ENCODE data around the gene SORCS2. TPM values are rescaled to one million over a fixed set of nuclear protein-coding genes. Genes with fewer than 3 reads are reported as not detected.
A peak's percentile ranks its signal among the peaks of the same experiment; 100 is the strongest.

The SORCS2 gene
- total RNA-seq: 10 to 100 TPM in 1 of 4 donors, 1 to 10 TPM in 1, under 1 TPM in 2; 0.26 to 17.1 (median 2.9) TPM

- Histone ChIP-seq H3K4me3 (peak within 1 kb of the TSS; percentile 23 to 51), H3K4me1 (peaks cover 0 to 6% of the 10 kb centered on the region in 2 donors), H3K9me3 (no peaks in the 10 kb centered on the region), H3K27ac (peak within 1 kb of the TSS in 1 of 2 donors; percentile 26), H3K27me3 (no peaks in the 10 kb centered on the region), H3K36me3 (no peaks in the 10 kb centered on the region)
- peak; percentile 62 to 80 for DNase-seq
- TF ChIP-seq CTCF (IDR thresholded peaks at IDR 0.05) (peak; percentile 45 to 95 (median 92)), POLR2A (IDR thresholded peaks at IDR 0.05) (peak in 1 of 2 donors; percentile 34)
- intact Hi-C loops (cut with DNase I; ENCODE audit: low total_unique reads): loop anchor here (5.0 kb wide), 2 partner anchors 105 to 530 kb away; no protein-coding TSS in a partner anchor
These were observed at the start of gene SORCS2 for GRCh38 chr4:7192252-7193029. SORCS2 (plus strand) TSS chr4:7192538.

DNA sequence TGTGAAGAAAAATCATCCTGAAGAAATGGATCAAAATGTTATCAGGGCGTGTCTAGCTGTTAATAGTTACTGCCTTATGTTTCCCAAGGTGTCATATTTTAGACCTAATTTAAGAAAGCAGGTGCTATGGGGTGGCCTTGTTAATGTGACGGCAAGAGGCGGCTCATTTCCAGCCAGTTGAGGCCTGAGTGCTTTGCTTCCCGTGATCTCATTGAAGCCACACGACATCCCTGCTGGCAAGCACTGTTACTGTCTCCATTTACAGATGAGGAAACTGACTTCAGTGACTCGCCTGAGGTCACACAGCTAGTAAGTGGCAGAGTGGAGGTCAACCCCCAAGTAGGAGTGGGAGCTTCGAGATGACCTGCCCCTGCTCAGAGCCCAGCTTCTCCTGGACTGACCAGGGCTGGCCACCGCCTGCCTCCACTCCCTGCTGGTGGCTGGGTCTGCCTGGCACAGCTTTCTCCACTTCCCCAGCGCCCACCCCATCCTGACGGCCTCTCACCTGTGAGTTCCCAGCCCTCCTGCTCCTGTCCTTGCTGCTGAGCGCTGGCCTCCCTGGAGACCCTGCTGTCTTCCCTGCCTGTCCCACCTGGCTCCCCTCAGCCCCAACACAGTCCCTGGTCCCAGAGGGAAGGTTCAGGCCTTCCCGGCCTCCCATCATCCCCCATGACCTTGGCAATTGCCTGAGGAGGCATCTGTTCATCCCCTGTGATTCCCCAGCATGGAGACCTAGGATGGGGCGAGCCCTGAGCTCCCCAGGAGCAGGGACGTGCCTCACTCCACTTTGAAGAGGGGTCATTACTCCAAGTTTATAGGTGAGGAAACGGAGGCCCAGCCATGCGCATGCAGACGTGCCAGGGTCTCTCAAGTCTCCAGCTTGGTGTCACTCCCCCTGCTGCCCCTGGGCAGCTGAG, 47.7 kb upstream of the SORCS2 start:
- TF ChIP-seq POLR2A (IDR thresholded peaks at IDR 0.05): no peak
- no peak for TF ChIP-seq CTCF (IDR thresholded peaks at IDR 0.05)
- Histone ChIP-seq H3K36me3 (no peaks in the 10 kb centered on the region), H3K27me3 (no peaks in the 10 kb centered on the region), H3K9me3 (no peaks in the 10 kb centered on the region), H3K4me3 (no peak overlapping the region), H3K4me1 (no peaks in the 10 kb centered on the region), H3K27ac (no peak overlapping the region)
- intact Hi-C loops (cut with DNase I; ENCODE audit: low total_unique reads): no loop called here
- no peak for DNase-seq

- Histone ChIP-seq H3K27me3 (no peaks in the 10 kb centered on the region), H3K9me3 (no peaks in the 10 kb centered on the region), H3K36me3 (no peaks in the 10 kb centered on the region), H3K4me1 (no peaks in the 10 kb centered on the region), H3K4me3 (no peak overlapping the region), H3K27ac (no peak overlapping the region)
- intact Hi-C loops (cut with DNase I; ENCODE audit: low total_unique reads): no loop called here
- TF ChIP-seq POLR2A (IDR thresholded peaks at IDR 0.05) (no peak), CTCF (IDR thresholded peaks at IDR 0.05) (no peak)
- DNase-seq: no peak
These were observed 46.9 kb upstream of the SORCS2 start for GRCh38 chr4:7145291-7145934.

- TF ChIP-seq CTCF (IDR thresholded peaks at IDR 0.05) (no peak), POLR2A (IDR thresholded peaks at IDR 0.05) (no peak)
- Histone ChIP-seq H3K9me3 (no peaks in the 10 kb centered on the region), H3K4me1 (no peaks in the 10 kb centered on the region), H3K36me3 (no peaks in the 10 kb centered on the region), H3K4me3 (no peak overlapping the region), H3K27ac (no peak overlapping the region), H3K27me3 (no peaks in the 10 kb centered on the region)
- intact Hi-C loops (cut with DNase I; ENCODE audit: low total_unique reads): no loop called here
- no peak for DNase-seq
These were observed 46.1 kb upstream of the SORCS2 start for GRCh38 chr4:7146059-7146785.

Measured in uterus (tissue), 4 donors.